Endothelial cell of umbilical vein (primary cell): ENCODE data around the gene RFFL.

Experiments used
- MAX ChIP-seq: IDR thresholded peaks from 2 replicates; pipeline ENCODE4 v1.6.1; 2011; ENCODE audit not compliant: insufficient read depth, insufficient read length
- TF ChIP-seq, protein P1 (sequence below), 2 donors: IDR thresholded peaks; 1 replicate in 1 of 2; 2 replicates in 1 of 2; pipeline ENCODE4 v1.5.1; 2011; ENCODE audit warnings: low read length in 2 of 2, mild to moderate bottlenecking in 2 of 2, moderate library complexity in 2 of 2, control low read depth in 1 of 2, inconsistent platforms in 1 of 2, low read depth in 1 of 2; ENCODE audit not compliant: insufficient read depth in 1 of 2; ENCODE audit errors: extremely low read depth in 1 of 2

DNA sequence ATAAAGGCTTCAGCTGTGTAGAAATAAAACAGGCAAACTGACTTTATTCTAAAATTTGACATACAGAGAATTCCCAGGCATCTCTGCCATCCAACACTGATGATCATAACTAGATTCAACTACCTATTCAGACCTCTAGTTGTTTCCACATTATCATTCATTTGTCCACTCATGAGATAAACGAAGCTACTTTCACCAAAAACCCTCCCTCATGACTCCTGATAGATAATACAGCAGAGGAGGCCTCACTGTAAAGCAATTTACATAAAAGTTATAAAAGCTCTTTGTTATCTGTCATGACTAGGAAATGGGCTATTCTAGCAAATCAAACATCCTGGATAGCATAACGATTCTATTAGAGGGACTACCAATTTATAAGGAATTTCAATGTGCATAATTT is 19.6 kb upstream of the RFFL start:
- no peak for TF ChIP-seq MAX
- TF ChIP-seq, protein P1, sequence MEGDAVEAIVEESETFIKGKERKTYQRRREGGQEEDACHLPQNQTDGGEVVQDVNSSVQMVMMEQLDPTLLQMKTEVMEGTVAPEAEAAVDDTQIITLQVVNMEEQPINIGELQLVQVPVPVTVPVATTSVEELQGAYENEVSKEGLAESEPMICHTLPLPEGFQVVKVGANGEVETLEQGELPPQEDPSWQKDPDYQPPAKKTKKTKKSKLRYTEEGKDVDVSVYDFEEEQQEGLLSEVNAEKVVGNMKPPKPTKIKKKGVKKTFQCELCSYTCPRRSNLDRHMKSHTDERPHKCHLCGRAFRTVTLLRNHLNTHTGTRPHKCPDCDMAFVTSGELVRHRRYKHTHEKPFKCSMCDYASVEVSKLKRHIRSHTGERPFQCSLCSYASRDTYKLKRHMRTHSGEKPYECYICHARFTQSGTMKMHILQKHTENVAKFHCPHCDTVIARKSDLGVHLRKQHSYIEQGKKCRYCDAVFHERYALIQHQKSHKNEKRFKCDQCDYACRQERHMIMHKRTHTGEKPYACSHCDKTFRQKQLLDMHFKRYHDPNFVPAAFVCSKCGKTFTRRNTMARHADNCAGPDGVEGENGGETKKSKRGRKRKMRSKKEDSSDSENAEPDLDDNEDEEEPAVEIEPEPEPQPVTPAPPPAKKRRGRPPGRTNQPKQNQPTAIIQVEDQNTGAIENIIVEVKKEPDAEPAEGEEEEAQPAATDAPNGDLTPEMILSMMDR (IDR thresholded peaks at IDR 0.05; ENCODE audit: extremely low read depth in 1 of 2, insufficient read depth in 1 of 2, low read depth in 1 of 2, low read length in 2 of 2), result no peak
